ENCODE measurements around the gene TMTC1.

DNA sequence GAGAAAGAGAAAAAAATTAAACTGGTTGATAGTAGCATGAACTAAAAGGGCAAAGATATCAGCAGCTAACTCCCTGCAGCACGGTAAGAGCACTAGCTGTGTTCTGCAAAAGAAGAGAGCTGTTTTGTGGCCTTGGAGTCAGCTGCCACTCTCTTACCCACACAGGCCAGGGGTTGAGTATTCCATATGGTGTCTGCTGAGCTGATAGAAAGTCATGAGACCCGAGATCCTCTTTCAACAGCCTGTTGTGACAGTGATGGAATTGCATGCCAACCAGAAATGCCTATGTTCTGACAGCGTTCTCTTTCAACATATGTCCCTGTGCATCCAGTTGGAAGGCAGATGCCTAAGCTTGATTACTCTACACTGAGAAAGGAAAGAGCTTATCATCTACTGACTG lies 39.9 kb downstream of the TMTC1 start:
- no peak for TF ChIP-seq POLR2A (IDR thresholded peaks at IDR 0.05)
- TF ChIP-seq, protein P1, sequence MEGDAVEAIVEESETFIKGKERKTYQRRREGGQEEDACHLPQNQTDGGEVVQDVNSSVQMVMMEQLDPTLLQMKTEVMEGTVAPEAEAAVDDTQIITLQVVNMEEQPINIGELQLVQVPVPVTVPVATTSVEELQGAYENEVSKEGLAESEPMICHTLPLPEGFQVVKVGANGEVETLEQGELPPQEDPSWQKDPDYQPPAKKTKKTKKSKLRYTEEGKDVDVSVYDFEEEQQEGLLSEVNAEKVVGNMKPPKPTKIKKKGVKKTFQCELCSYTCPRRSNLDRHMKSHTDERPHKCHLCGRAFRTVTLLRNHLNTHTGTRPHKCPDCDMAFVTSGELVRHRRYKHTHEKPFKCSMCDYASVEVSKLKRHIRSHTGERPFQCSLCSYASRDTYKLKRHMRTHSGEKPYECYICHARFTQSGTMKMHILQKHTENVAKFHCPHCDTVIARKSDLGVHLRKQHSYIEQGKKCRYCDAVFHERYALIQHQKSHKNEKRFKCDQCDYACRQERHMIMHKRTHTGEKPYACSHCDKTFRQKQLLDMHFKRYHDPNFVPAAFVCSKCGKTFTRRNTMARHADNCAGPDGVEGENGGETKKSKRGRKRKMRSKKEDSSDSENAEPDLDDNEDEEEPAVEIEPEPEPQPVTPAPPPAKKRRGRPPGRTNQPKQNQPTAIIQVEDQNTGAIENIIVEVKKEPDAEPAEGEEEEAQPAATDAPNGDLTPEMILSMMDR (IDR thresholded peaks at IDR 0.05), result no peak

Measured in body of pancreas (tissue), 4 donors.